T47D (cell line): Measurements from ENCODE around the gene SMIM44.

Experiments used
- DNase-seq, 2 experiments: peaks; one replicate each; pipeline versions ENCODE4 v3.0.0 to v3.0.0-alpha.2; 2011 to 2012; ENCODE audit warnings: low read depth in 1 of 2, low spot score in 1 of 2
- JUND ChIP-seq: IDR thresholded peaks from 2 replicates; pipeline ENCODE4 v1.6.1; 2012; ENCODE audit warnings: low read depth
- in situ Hi-C: cut with HindIII; loops from 2 replicates; pipeline ENCODE4 v1.10.0; 2016; ENCODE audit warnings: low sequenced_read_pairs, low pct_unique_long_range_greater_than_20kb

Gene SMIM44

GRCh38 chr19:3474614-3475013, 8.6 kb downstream of the SMIM44 start:
- in situ Hi-C loops: no loop called here
- TF ChIP-seq JUND: no peak

GRCh38 chr19:3474010-3474409, 9.2 kb downstream of the SMIM44 start:
- in situ Hi-C loops: no loop called here
- no peak for TF ChIP-seq JUND

More at GRCh38 chr19:3474614-3475013, 8.6 kb downstream of the SMIM44 start:
- DNase-seq: no peak

DNA sequence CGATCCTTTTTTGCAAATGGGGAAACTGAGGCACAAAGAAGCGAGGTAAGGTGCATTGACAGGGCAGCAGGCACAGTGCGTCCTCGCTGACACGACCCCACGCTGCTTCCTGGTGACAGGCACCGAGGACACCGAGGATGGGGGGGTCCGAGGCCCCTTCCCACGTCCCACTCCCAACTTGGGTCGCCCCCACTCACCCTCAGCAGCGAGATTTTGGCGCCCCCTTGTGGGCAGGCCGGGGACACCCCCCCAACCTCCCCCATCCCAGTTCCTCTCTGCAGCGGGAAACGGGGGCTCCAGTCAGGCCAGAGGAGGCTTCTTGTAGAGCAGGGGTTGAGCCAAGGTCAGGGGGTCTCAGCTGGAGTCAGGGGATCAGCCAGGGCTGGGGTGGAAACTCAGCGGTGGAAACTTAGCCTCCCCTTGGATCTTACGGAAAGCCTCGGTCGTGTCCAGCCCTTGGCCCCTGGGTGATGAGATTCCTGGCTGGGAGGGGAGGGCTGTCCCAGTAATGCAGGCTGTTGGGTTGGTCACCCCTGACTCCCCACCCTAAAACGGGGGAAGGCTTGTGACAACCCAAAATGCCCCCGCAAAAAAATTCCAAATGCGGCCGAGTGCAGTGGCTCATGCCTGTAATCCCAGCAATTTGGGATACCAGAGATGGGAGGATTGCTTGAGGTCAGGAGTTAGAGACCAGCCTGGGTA, 11.1 kb downstream of the SMIM44 start:
- no peak for DNase-seq
- in situ Hi-C loops: no loop called here
- TF ChIP-seq JUND: no peak

More at GRCh38 chr19:3474010-3474409, 9.2 kb downstream of the SMIM44 start:
- DNase-seq: no peak

DNA sequence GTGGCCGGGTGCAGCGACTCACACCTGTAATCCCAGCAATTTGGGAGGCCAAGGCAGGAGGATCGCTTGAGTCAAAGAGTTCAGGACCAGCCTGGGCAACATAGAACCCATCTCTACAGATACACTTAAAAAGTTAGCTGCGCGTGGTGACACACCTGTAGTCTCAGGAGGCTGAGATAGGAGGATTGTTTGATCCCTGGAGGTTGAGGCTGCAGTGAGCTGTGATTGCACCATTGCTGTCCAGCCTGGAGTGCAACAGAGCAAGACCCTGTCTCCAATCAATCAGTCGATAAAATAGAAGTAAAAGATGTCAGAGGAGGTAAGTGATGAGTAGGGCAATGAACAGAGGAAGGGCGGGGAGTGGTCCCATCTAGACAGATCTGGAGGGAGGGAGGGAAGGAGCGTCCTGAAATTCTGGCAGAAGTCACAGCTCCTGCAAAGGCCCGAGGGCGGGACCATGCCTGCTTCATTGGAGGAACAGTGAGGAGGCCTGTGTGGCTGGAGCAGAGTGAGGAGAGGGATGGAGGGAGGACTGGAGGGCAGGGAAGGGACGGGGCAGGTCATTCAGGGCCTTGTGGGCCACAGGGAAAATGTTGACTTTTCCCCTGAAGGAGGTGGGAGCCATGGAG, 12.6 kb downstream of the SMIM44 start:
- peak in 1 of 2 experiments; percentile 21 for DNase-seq
- TF ChIP-seq JUND: no peak
- in situ Hi-C loops: no loop called here

GRCh38 chr19:3469638-3470499, 13.4 kb downstream of the SMIM44 start:
- no peak for DNase-seq
- no peak for TF ChIP-seq JUND
- in situ Hi-C loops: no loop called here

DNA sequence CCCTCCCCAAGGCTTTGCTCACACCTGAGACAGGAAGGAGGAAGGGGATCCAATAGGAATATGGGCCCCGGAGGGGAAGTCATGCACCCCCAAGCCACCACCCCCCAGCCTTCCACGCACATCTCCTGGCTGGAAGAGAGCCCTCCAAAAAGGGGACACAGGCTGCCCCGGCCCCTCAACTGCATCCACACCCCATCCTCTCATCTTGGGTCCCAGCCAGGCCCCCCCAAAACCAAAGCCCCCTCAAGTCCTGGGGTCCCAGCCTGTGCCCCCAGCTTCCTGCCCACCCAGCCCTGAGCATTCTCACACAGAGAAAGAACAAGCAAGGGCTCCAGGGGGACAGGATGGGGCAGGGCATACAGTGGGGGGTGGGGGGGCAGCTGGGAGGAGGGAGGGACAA, 15.0 kb downstream of the SMIM44 start:
- in situ Hi-C loops: no loop called here
- DNase-seq: no peak
- no peak for TF ChIP-seq JUND

DNA sequence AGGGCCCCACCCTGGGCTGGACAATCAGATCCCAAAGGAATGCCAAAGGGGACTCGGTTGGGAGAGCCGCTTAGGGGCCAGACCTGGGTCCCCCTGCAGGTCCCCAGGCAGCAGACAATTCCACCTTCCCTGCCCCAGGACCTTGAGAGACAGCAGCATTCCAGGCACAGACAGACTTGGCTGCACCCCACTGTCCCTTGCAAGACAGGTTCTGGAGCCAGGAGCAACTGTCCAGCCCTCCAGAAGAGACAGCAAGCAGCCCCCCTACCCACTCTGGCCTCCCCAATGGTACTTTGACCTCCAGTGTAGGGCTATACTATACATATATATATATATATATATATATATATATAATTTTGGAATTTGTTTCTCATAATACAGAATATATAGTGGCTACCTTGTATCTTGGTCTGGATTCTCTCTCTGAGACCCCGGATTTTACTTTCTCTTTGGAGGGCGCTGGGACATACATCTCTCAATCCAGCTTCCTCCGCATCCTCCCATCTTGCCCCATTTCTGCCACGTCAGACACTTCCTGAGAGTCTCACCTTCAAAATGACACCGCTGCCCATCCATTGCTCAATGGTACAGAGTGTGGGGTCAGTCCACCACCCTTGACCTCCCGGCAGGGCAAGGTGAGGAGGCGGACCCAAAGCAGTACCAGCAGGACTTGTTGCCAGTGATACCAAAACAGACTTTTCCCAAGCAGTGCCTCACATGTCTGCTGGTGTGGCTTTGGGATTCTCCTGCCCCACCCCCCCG, 15.6 kb downstream of the SMIM44 start:
- DNase-seq: no peak

DNA sequence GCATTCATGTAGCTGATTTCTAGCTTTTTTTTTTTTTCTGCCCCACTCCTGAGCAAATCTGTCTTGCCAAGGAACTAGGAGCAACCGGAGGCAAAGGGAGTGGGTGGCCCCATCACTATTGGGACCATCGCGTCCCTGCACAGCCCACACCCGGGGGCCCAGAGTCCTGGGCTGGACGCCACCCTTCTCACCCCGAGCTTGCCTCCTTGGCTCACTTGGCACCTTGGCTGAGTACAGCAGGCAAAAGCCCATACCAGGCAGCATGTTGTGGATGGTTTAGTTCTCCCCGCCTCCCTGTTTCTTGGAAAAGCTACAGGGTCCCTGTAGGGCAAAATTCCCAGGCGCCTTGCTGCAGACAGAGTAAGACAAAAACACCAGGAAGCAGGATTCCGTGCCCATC, 16.6 kb downstream of the SMIM44 start:
- in situ Hi-C loops: no loop called here
- DNase-seq: no peak
- no peak for TF ChIP-seq JUND

More for the DNA sequence above, 15.6 kb downstream of the SMIM44 start:
- TF ChIP-seq JUND: no peak
- in situ Hi-C loops: no loop called here

GRCh38 chr19:3465552-3465951, 17.7 kb downstream of the SMIM44 start:
- no peak for DNase-seq
- TF ChIP-seq JUND: no peak
- in situ Hi-C loops: no loop called here

DNA sequence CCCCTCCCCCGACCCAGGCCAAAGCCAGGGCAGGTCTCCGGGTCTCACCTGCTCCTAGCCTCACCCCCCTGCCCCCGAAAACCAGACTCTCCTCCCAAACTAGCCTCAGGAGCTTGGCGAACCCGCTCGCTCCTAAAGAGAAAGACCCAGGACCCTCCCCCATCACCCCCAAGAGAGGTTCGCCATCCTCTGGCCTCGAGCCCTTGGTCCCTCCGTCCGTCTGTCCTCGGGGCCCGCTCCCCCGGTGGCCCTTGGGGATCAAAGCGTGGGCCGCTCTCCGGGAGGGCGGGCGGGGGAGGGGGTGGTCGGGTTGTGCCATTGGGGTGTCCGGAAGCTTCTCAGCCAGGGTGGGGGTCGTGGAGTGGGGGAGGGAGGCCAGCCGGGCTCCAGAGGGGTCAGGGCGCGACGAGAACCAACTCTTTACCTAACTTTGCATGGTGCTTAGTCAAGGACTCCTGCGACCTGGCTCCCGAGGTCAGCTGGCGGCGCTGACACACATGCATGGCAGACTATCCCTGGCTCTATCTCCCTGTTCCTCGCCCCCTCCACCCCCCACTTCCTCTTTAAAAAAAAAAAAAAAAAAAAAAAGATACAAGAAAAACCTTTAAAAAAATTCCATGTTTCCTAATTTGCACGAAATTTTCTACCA, 18.5 kb downstream of the SMIM44 start:
- no peak for DNase-seq
- in situ Hi-C loops: no loop called here
- no peak for TF ChIP-seq JUND

DNA sequence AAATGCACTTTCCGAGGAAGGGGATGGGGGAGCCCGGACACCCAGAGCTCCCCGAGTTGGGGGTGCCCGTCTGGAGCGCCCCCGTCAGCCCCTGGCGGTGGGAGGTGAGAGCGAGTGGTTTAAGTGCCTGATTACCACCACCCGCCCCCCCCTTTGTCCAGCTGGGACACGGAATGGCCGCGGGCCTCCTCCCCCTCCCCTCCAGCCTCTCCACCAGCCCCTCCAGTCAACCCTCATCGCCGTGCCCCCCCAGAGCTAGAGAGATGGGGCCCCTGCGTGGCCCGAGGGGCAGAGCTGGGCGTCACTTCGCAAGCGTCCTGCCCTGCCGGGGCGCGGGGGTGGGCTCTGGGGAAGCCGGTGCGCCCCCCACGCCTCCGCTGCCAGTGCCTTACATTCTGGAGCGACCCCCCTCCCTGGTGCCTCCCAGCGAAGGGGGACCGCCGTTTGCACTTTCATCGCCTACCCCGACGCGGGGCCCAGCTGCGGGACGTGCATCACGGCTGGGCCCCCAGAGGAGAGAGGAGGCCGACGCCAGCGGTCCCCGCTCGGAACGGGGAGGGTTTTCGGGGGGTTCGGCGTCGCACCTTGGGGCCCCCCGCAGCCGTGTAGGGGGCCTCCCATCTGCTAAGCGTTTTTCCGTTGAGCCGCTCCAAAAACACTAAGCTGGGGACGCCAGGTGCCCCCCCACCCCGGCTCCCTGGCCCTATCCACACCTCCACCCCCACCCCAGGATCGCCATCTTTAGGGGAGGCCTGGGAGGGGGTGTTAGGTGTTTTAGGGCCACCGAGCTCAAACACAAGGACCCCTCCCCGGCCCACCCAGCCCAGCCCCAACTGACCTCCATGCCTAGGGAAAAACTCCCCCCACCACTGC, 19.3 kb downstream of the SMIM44 start:
- in situ Hi-C loops: no loop called here
- TF ChIP-seq JUND: no peak

More for the DNA sequence above, 19.3 kb downstream of the SMIM44 start:
- no peak for DNase-seq
